Gastrocnemius medialis (tissue), 4 donors: ENCODE measurements around the gene COLGALT1.

Source experiments
- POLR2A ChIP-seq, 2 donors: fragments of 450-650 bp; IDR thresholded peaks; one replicate each; pipeline ENCODE4 v1.6.1; 2017; ENCODE audit warnings: antibody characterized with exemption in 2 of 2, mild to moderate bottlenecking in 2 of 2, moderate library complexity in 2 of 2
- TF ChIP-seq, protein P1 (sequence below), 5 experiments: fragments of 450-650 bp in 3 of 5; fragments of 200-600 bp in 2 of 5; sonication (generic) in 2 of 5; IDR thresholded peaks in 4 of 5; conservative IDR thresholded peaks in 1 of 5; 1 replicate in 4 of 5; 2 replicates in 1 of 5; pipeline ENCODE4 v1.5.1; 2016 to 2019; ENCODE audit warnings: antibody characterized with exemption in 5 of 5, mild to moderate bottlenecking in 3 of 5, moderate library complexity in 3 of 5

DNA sequence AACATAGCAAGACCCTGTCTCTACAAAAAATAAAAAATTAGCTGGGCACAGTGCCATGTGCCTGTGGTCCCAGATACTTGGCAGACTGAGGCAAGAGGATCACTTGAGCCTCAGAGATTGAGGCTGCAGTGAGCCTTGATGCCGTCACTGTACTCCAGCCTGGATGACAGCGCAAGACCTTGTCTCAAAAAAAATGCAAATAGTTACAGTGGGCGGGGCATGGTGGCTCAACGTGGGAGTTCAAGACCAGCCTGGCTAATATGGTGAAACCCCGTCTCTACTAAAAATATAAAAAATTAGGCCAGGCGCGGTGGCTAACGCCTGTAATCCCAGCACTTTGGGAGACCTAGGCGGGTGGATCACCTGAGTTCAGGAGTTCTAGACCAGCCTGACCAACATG lies 35.5 kb upstream of the COLGALT1 start:
- TF ChIP-seq, protein P1, sequence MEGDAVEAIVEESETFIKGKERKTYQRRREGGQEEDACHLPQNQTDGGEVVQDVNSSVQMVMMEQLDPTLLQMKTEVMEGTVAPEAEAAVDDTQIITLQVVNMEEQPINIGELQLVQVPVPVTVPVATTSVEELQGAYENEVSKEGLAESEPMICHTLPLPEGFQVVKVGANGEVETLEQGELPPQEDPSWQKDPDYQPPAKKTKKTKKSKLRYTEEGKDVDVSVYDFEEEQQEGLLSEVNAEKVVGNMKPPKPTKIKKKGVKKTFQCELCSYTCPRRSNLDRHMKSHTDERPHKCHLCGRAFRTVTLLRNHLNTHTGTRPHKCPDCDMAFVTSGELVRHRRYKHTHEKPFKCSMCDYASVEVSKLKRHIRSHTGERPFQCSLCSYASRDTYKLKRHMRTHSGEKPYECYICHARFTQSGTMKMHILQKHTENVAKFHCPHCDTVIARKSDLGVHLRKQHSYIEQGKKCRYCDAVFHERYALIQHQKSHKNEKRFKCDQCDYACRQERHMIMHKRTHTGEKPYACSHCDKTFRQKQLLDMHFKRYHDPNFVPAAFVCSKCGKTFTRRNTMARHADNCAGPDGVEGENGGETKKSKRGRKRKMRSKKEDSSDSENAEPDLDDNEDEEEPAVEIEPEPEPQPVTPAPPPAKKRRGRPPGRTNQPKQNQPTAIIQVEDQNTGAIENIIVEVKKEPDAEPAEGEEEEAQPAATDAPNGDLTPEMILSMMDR (IDR thresholded peaks at IDR 0.05 in 4 of 5, conservative IDR thresholded peaks at IDR 0.05 in 1 of 5): no peak
- no peak for TF ChIP-seq POLR2A (IDR thresholded peaks at IDR 0.05)
